ENCODE measurements around the gene UIMC1. TPM values are rescaled to one million over a fixed set of nuclear protein-coding genes. Genes with fewer than 3 reads are reported as not detected.

The UIMC1 gene
- total RNA-seq, 2 experiments from 2014 or later, result 42.7 to 78.5 TPM

DNA sequence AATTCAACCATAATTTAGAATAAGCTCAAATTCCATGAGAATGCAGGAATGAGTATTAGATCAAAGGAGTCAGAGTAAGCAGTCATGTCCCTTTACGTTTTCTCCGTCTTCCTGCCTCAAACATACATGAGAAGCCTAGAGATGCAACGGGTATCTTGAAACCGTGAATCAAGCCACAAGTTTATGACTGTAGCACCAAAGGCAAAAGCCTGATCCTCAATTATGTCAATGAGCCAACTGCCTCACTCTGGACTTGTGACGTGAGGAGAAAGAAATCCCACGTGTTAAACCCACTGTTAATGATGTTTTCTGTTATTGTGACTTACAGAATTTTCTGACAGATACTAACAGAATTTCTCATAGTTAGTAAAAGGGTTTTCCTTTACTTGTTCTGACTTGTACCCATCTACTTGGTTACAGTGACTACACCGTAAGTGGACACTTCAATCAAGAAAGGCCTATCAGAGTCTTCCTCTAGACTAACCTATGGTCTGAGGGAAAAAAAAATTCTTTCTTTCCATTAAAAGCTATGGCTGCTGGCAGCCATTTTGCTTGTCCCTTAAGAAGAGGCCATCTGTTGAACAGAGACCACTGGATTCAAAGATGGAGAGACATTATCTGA lies 72.2 kb downstream of the UIMC1 start:
- ChIA-PET POLR2A (no interaction called here), CTCF (ENCODE audit: unreplicated experiment) (no interaction called here)
- no peaks in the 10 kb centered on the region for H3K79me2 ChIP-seq (ENCODE audit: insufficient read depth, low read depth, low read length)
- H3K27ac ChIP-seq (ENCODE audit: low read depth, low read length, poor library complexity, severe bottlenecking), result no peak overlapping the region
- no peaks in the 10 kb centered on the region for H4K20me1 ChIP-seq (ENCODE audit: insufficient read depth, low read length)
- no TSS peak for BruUV-seq (replicated peaks)
- no peak overlapping the region for H3K4me2 ChIP-seq (ENCODE audit: low read length)
- peaks cover 9% of the 10 kb centered on the region for H3K4me1 ChIP-seq (ENCODE audit: insufficient read depth, low read length, poor library complexity, severe bottlenecking)
- H3K4me3 ChIP-seq (ENCODE audit: low read depth, low read length, poor library complexity, severe bottlenecking), result no peak overlapping the region
- H3K36me3 ChIP-seq (ENCODE audit: insufficient read depth, low read length), result peaks cover 91% of the 10 kb centered on the region
- H3K9me3 ChIP-seq (ENCODE audit: low read length), result no peaks in the 10 kb centered on the region
- DNase-seq (ENCODE audit: low spot score), result no peak
- TF ChIP-seq, protein P1, sequence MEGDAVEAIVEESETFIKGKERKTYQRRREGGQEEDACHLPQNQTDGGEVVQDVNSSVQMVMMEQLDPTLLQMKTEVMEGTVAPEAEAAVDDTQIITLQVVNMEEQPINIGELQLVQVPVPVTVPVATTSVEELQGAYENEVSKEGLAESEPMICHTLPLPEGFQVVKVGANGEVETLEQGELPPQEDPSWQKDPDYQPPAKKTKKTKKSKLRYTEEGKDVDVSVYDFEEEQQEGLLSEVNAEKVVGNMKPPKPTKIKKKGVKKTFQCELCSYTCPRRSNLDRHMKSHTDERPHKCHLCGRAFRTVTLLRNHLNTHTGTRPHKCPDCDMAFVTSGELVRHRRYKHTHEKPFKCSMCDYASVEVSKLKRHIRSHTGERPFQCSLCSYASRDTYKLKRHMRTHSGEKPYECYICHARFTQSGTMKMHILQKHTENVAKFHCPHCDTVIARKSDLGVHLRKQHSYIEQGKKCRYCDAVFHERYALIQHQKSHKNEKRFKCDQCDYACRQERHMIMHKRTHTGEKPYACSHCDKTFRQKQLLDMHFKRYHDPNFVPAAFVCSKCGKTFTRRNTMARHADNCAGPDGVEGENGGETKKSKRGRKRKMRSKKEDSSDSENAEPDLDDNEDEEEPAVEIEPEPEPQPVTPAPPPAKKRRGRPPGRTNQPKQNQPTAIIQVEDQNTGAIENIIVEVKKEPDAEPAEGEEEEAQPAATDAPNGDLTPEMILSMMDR (conservative IDR thresholded peaks at IDR 0.05; ENCODE audit: low read length), result no peak
- TF ChIP-seq EZH2phosphoT487 (IDR thresholded peaks at IDR 0.05; ENCODE audit: borderline replicate concordance, low read depth, low read length), result no peak
- no peak overlapping the region for H2AFZ ChIP-seq (ENCODE audit: low read length)
- intact Hi-C loops (cut with micrococcal nuclease; ENCODE audit: unreplicated experiment), result no loop called here
- no peaks in the 10 kb centered on the region for H3K9me2 ChIP-seq (ENCODE audit: insufficient read depth, low read length)

DNA sequence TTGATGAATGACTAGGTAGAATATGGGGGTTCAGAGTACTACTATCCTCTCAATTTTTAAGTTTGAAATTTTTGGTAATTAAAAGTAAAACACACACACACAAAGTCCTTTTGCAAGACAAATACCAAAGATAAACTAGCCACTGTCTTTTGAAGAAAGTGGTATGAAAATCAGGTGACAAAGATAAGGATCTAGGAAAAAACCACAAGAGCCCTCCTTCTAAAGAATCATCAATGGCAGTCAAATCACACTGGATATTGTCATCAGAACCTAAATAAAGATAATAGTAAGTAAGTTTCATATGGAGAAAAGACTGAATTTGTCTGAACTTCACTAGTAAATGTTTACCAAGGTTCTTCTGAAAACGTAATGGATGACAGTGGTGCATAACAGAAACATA lies 76.9 kb downstream of the UIMC1 start:
- Histone ChIP-seq H3K9me2 (ENCODE audit: insufficient read depth, low read length) (no peaks in the 10 kb centered on the region), H3K4me2 (ENCODE audit: low read length) (no peak overlapping the region), H4K20me1 (ENCODE audit: insufficient read depth, low read length) (no peaks in the 10 kb centered on the region), H3K4me3 (ENCODE audit: low read depth, low read length, poor library complexity, severe bottlenecking) (no peak overlapping the region), H2AFZ (ENCODE audit: low read length) (no peak overlapping the region), H3K27ac (ENCODE audit: low read depth, low read length, poor library complexity, severe bottlenecking) (no peak overlapping the region), H3K9me3 (ENCODE audit: low read length) (no peaks in the 10 kb centered on the region), H3K4me1 (ENCODE audit: insufficient read depth, low read length, poor library complexity, severe bottlenecking) (peaks cover 9% of the 10 kb centered on the region), H3K79me2 (ENCODE audit: insufficient read depth, low read depth, low read length) (no peaks in the 10 kb centered on the region), H3K36me3 (ENCODE audit: insufficient read depth, low read length) (peaks cover 69% of the 10 kb centered on the region)
- intact Hi-C loops (cut with micrococcal nuclease; ENCODE audit: unreplicated experiment), result no loop called here
- TF ChIP-seq EZH2phosphoT487 (IDR thresholded peaks at IDR 0.05; ENCODE audit: borderline replicate concordance, low read depth, low read length), result no peak
- TF ChIP-seq, protein P1 (conservative IDR thresholded peaks at IDR 0.05; ENCODE audit: low read length), result no peak
- POLR2A ChIA-PET, result interaction anchor here (0.6 kb wide), 1 partner anchor 421 kb away, joined by 3 read pairs; no protein-coding TSS in a partner anchor
- BruUV-seq (replicated peaks), result no TSS peak
- CTCF ChIA-PET (ENCODE audit: unreplicated experiment), result no interaction called here
- no peak for DNase-seq (ENCODE audit: low spot score)

GRCh38 chr5:176927562-176927961 lies 79.0 kb downstream of the UIMC1 start:
- no peak for DNase-seq (ENCODE audit: low spot score)
- intact Hi-C loops (cut with micrococcal nuclease; ENCODE audit: unreplicated experiment), result no loop called here
- ChIA-PET POLR2A (no interaction called here), CTCF (ENCODE audit: unreplicated experiment) (no interaction called here)
- no peaks in the 10 kb centered on the region for H4K20me1 ChIP-seq (ENCODE audit: insufficient read depth, low read length)
- H3K4me3 ChIP-seq (ENCODE audit: low read depth, low read length, poor library complexity, severe bottlenecking), result no peak overlapping the region
- no peak overlapping the region for H2AFZ ChIP-seq (ENCODE audit: low read length)
- H3K9me2 ChIP-seq (ENCODE audit: insufficient read depth, low read length), result no peaks in the 10 kb centered on the region
- no TSS peak for BruUV-seq (replicated peaks)
- no peak overlapping the region for H3K27ac ChIP-seq (ENCODE audit: low read depth, low read length, poor library complexity, severe bottlenecking)
- TF ChIP-seq, protein P1 (conservative IDR thresholded peaks at IDR 0.05; ENCODE audit: low read length), result no peak
- no peak for TF ChIP-seq EZH2phosphoT487 (IDR thresholded peaks at IDR 0.05; ENCODE audit: borderline replicate concordance, low read depth, low read length)
- H3K9me3 ChIP-seq (ENCODE audit: low read length), result no peaks in the 10 kb centered on the region
- H3K79me2 ChIP-seq (ENCODE audit: insufficient read depth, low read depth, low read length), result no peaks in the 10 kb centered on the region
- H3K4me1 ChIP-seq (ENCODE audit: insufficient read depth, low read length, poor library complexity, severe bottlenecking), result peaks cover 9% of the 10 kb centered on the region
- no peak overlapping the region for H3K4me2 ChIP-seq (ENCODE audit: low read length)
- peaks cover 59% of the 10 kb centered on the region for H3K36me3 ChIP-seq (ENCODE audit: insufficient read depth, low read length)
